Pancreas (tissue), 10 donors: ENCODE results near the gene C1orf159. TPM values are rescaled to one million over a fixed set of nuclear protein-coding genes. Genes with fewer than 3 reads are reported as not detected.

Source experiments
- ATAC-seq, 4 donors: fragments of 200-7000 bp; cut with Tn5 transposase; one replicate each; pipeline versions ENCODE4 v1.8.0 to v1.9.1; 2020; ENCODE audit warnings: mild to moderate bottlenecking in 4 of 4, moderate library complexity in 4 of 4
- DNase-seq, 6 donors: peaks; one replicate each; pipeline ENCODE4 v3.0.0-alpha.2; 2020
- FAIRE-seq: peaks from 2 replicates; lab custom pipeline; 2012; peaks lifted over from hg19 to GRCh38; lab: Jason Lieb, UNC
- H3K27ac ChIP-seq, 4 donors: fragments of 200-600 bp; sonication (generic); 1 replicate in 3 of 4; 2 replicates in 1 of 4; pipeline versions ENCODE4 v1.5.0 to v1.8.0; 2020
- H3K27me3 ChIP-seq, 4 donors: fragments of 200-600 bp; one replicate each; pipeline ENCODE4 v1.8.0; 2021
- H3K36me3 ChIP-seq, 3 donors: fragments of 200-600 bp; sonication (generic) in 1 of 3; one replicate each; pipeline versions ENCODE4 v1.5.0 to v1.8.0; 2020 to 2021
- H3K4me1 ChIP-seq, 3 donors: fragments of 200-600 bp; one replicate each; pipeline ENCODE4 v1.8.0; 2021
- H3K4me3 ChIP-seq, 4 donors: fragments of 200-600 bp; sonication (generic) in 2 of 4; one replicate each; pipeline versions ENCODE4 v1.5.0 to v1.8.0; 2020 to 2021
- H3K9me3 ChIP-seq, 4 donors: fragments of 200-600 bp; one replicate each; pipeline ENCODE4 v1.8.0; 2021
- CTCF ChIP-seq, 4 donors: fragments of 200-600 bp; sonication (generic) in 3 of 4; IDR thresholded peaks; one replicate each; pipeline versions ENCODE4 v1.5.0 to v1.8.0; 2021; ENCODE audit warnings: antibody characterized with exemption in 4 of 4
- whole genome bisulfite sequencing, 2 donors: extraction: QIAGEN DNeasy Blood & Tissue Kit; methylation state at CpG; one replicate each; pipeline ENCODE4 v1.1.7; 2013; 5-methylcytosine and 5-hydroxymethylcytosine counted together
- intact Hi-C, 3 donors: fragments of 100-400 bp; cut with DNase I; formaldehyde crosslinking; loops; one replicate each; pipeline versions ENCODE4 v1.11.1 to v1.14.2; 2022
- polyA plus RNA-seq, 2 donors: library from polyadenylated mRNA; stranded (reverse); fragments of 200-250 nt; gene quantifications; one replicate each; pipeline ENCODE4 v1.2.3, GENCODE V29; 2013
- total RNA-seq, 6 donors: library from RNA; stranded (reverse); fragmentation: NEBNext Ultra II Directional in 4 of 6; extraction: Animal tissue kit (Norgen Biotek cat#: 25700) in 4 of 6; gene quantifications; one replicate each; pipeline versions ENCODE4 v1.2.1 to v1.2.4, GENCODE V29; 2021 to 2023
- donor health status: healthy with polysubstance abuse.
- donor health status: DM: no; HTN: no; CAD: no; lungs with moderate emphysema.
- donor health status: DM: no; HTN: no; CAD: no.
- donor health status: control.
- donor health status: control.
- donor health status: Bipolar disorder and iron deficiency.
- donor health status: DM: yes; HTN: yes; CAD: no.
- donor health status: DM: no; HTN: no; CAD: no.
- donor health status: DM: no; HTN: no; CAD: no.
- donor health status: DM: yes; HTN: yes; CAD: no.

C1orf159 gene
- total and polyA plus RNA-seq, 8 donors: 3.0 to 30.7 (median 4.9) TPM

- H3K4me1 ChIP-seq: peaks cover 10 to 16% (median 11%) of the 10 kb centered on the region in 3 donors
- H3K36me3 ChIP-seq: no peaks in the 10 kb centered on the region
- no peak for DNase-seq
- H3K4me3 ChIP-seq: no peak overlapping the region
- no peak for TF ChIP-seq CTCF (IDR thresholded peaks at IDR 0.05)
- no peak for FAIRE-seq
- 61 to 69% methylated on average over 7 of the region's 7 CpGs for WGBS, 2 donors
- intact Hi-C loops: loop anchor here (5.0 to 10.0 kb wide), 3 partner anchors 120 to 170 kb away; partner anchors contain the start of gene C1QTNF12 (in 1 of the 3)
- no peak overlapping the region for H3K27ac ChIP-seq
- no peaks in the 10 kb centered on the region for H3K9me3 ChIP-seq
- no peak for ATAC-seq
- H3K27me3 ChIP-seq: no peaks in the 10 kb centered on the region
Measured at GRCh38 chr1:1124508-1124785, 8.6 kb upstream of the C1orf159 start.

DNA sequence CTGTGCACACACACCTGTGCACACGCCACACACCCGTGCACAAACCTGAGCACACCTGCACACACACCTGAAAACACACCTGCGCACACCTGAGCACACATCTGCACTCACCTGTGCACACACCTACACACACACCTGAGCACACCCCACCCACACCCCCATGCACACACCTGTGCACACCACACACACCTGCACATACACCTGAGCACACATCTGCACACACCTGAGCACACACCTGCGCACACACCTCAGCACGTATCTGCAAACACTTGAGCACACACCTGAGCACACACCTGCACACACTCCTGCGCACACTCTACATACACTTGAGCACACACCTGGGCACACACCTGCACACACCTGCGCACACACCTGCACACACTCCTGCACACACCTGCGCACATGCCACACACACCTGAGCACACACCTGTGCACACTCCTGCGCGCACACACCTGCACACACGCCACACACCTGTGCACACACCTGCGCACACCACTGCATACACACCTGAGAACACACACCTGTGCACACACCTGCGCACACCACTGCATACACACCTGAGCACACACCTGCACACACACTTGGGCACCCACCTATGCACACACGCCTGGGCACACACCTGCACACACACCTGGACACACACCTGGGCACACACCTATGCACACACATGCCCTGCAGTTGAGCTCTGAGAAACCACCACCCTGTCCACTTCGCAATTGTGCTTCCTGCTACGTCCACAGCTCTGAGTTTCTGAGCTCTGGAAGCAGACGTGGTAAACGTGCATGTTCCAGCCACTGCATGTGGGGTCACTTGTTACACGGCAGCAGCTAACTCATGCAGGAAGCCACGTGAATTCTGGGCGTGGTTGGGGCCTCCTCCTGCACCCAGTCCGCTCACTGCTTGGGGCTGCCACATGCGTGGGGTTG lies 8.0 kb upstream of the C1orf159 start:
- peaks cover 10 to 16% (median 11%) of the 10 kb centered on the region in 3 donors for H3K4me1 ChIP-seq
- H3K27ac ChIP-seq: no peak overlapping the region
- no peak overlapping the region for H3K4me3 ChIP-seq
- no peaks in the 10 kb centered on the region for H3K9me3 ChIP-seq
- no peaks in the 10 kb centered on the region for H3K27me3 ChIP-seq
- ATAC-seq (no peak), DNase-seq (peak in 3 of 6 donors; percentile 10 to 55 (median 20)), FAIRE-seq (no peak)
- WGBS, 2 donors: 92% methylated on average over 23 of the region's 23 CpGs
- TF ChIP-seq CTCF (IDR thresholded peaks at IDR 0.05): no peak
- intact Hi-C loops: loop anchor here (5.0 to 10.0 kb wide), 3 partner anchors 121 to 171 kb away; partner anchors contain the start of gene C1QTNF12 (in 1 of the 3)
- no peaks in the 10 kb centered on the region for H3K36me3 ChIP-seq

DNA sequence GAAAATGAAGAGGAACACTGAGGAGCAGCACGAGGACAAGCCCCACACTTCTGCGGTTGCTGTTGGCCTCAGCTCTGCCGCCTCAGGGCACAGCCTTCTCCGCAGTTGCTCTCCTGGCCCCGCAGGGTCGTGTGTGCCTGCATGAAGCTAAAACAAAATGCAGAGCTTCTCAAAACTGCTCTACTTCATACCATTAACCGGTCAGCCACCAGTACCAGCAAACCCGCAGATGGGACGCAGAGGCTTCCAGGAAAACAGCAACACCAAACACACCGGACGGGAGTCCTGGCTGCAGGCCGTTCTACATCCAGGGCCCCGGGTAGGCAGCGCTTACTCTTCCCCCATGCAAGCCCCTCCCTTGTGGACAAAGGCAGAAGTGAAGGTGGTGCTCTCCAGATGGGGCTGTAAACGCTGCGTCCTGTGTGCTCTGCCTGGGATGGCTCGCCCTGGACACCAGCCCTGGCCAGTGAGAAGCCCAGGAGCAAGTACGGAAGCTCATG lies 7.1 kb upstream of the C1orf159 start:
- Histone ChIP-seq H3K4me1 (peaks cover 10 to 14% (median 11%) of the 10 kb centered on the region in 3 donors), H3K27me3 (no peaks in the 10 kb centered on the region), H3K27ac (no peak overlapping the region), H3K36me3 (no peaks in the 10 kb centered on the region), H3K4me3 (no peak overlapping the region), H3K9me3 (no peaks in the 10 kb centered on the region)
- 75 to 80% methylated on average over 18 of the region's 18 CpGs for WGBS, 2 donors
- intact Hi-C loops: loop anchor here (5.0 to 10.0 kb wide), 3 partner anchors 122 to 172 kb away; partner anchors contain the start of gene C1QTNF12 (in 1 of the 3)
- no peak for TF ChIP-seq CTCF (IDR thresholded peaks at IDR 0.05)
- DNase-seq: peak in 3 of 6 donors; percentile 11 to 48 (median 14)
- ATAC-seq: no peak
- no peak for FAIRE-seq

- Histone ChIP-seq H3K27ac (no peak overlapping the region), H3K27me3 (no peaks in the 10 kb centered on the region), H3K36me3 (no peaks in the 10 kb centered on the region), H3K9me3 (no peaks in the 10 kb centered on the region), H3K4me1 (peaks cover 10 to 12% (median 11%) of the 10 kb centered on the region in 3 donors), H3K4me3 (peak overlapping the region in 1 of 4 donors; percentile 13)
- intact Hi-C loops: loop anchor here (5.0 to 10.0 kb wide), 3 partner anchors 123 to 173 kb away; partner anchors contain the start of gene C1QTNF12 (in 1 of the 3)
- ATAC-seq (peak; percentile 89 to 94 (median 93)), FAIRE-seq (no peak), DNase-seq (peak; percentile 74 to 96 (median 87))
- 12 to 15% methylated on average over 27 to 39 of the region's 39 CpGs for WGBS, 2 donors
- peak; percentile 82 to 88 (median 86) for TF ChIP-seq CTCF (IDR thresholded peaks at IDR 0.05)
Measured at GRCh38 chr1:1122078-1122811, 6.4 kb upstream of the C1orf159 start.
